A673 (cell line): ENCODE data around the gene ANKLE1. TPM values are rescaled to one million over a fixed set of nuclear protein-coding genes. Genes with fewer than 3 reads are reported as not detected.

Source experiments
- BruUV-seq: library from RNA; stranded (reverse); fragments of 400-500 nt; replicated peaks from 2 replicates; lab custom pipeline; 2021; lab: Mats Ljungman, UMichigan
- CTCF ChIA-PET: fragments of 300-600 bp; sonication (Branson Sonifier 250); formaldehyde crosslinking; loops from one replicate; lab custom pipeline; 2022; ENCODE audit warnings: antibody characterized with exemption; lab: Charles Lee
- POLR2A ChIA-PET: fragments of 300-600 bp; sonication (Branson Sonifier 250); formaldehyde crosslinking; loops from one replicate; lab custom pipeline; 2022; ENCODE audit warnings: antibody characterized with exemption; ENCODE audit not compliant: low non-redundant PET; lab: Charles Lee
- DNase-seq: peaks from one replicate; pipeline ENCODE4 v3.0.0-alpha.2; 2015; ENCODE audit warnings: low spot score
- H3K27ac ChIP-seq: fragments of 200-600 bp; sonication (generic); 2 replicates; pipeline ENCODE4 v1.5.1; 2016; ENCODE audit warnings: mixed run types, low read depth, mild to moderate bottlenecking, mixed read lengths, antibody characterized with exemption, low read length; ENCODE audit not compliant: poor library complexity, severe bottlenecking
- H3K27me3 ChIP-seq: fragments of 200-600 bp; sonication (generic); replicated peaks from 2 replicates; pipeline ENCODE4 v1.6.1; 2017; ENCODE audit warnings: mixed run types, low read depth, mild to moderate bottlenecking, mixed read lengths, antibody characterized with exemption, low read length; ENCODE audit not compliant: insufficient read depth, poor library complexity
- H3K36me3 ChIP-seq: fragments of 200-600 bp; sonication (generic); 2 replicates; pipeline ENCODE4 v1.6.1; 2016; ENCODE audit warnings: mixed run types, mild to moderate bottlenecking, mixed read lengths, antibody characterized with exemption, low read length; ENCODE audit not compliant: insufficient read depth, poor library complexity, severe bottlenecking
- H3K4me1 ChIP-seq: fragments of 200-600 bp; sonication (generic); 2 replicates; pipeline ENCODE4 v1.6.1; 2017; ENCODE audit warnings: mixed run types, mild to moderate bottlenecking, mixed read lengths, antibody characterized with exemption, low read length; ENCODE audit not compliant: insufficient read depth, poor library complexity, severe bottlenecking
- H3K4me3 ChIP-seq: fragments of 200-600 bp; sonication (generic); 2 replicates; pipeline ENCODE4 v1.5.1; 2016; ENCODE audit warnings: low read depth, mixed run types, mild to moderate bottlenecking, mixed read lengths, low read length; ENCODE audit not compliant: poor library complexity, severe bottlenecking
- H3K9me3 ChIP-seq: fragments of 200-600 bp; sonication (generic); 2 replicates; pipeline ENCODE4 v1.6.1; 2016; ENCODE audit warnings: mixed run types, low read depth, mild to moderate bottlenecking, mixed read lengths, antibody characterized with exemption, low read length; ENCODE audit not compliant: poor library complexity, severe bottlenecking
- CTCF ChIP-seq: fragments of 300-800, 200-600 bp; sonication (generic); conservative IDR thresholded peaks from 2 replicates; pipeline ENCODE4 v1.5.1; 2017; ENCODE audit warnings: low read depth, mild to moderate bottlenecking, antibody characterized with exemption, low read length, moderate library complexity, mixed read lengths
- EZH2 ChIP-seq: fragments of 200-600 bp; sonication (generic); IDR thresholded peaks from 2 replicates; pipeline ENCODE4 v1.6.1; 2017; ENCODE audit warnings: borderline replicate concordance, low read depth, mild to moderate bottlenecking, mixed read lengths, antibody characterized with exemption, low read length; ENCODE audit not compliant: poor library complexity, severe bottlenecking
- intact Hi-C: fragments of 100-400 bp; cut with micrococcal nuclease; formaldehyde crosslinking; loops from one replicate; pipeline ENCODE4 v1.10.0; 2022; ENCODE audit not compliant: unreplicated experiment
- total RNA-seq: library from RNA; stranded (reverse); gene quantifications from 2 replicates; pipeline ENCODE4 v1.2.3, GENCODE V29; 2021

ANKLE1 gene
- total RNA-seq, 1 experiment from 2014 or later: 17.5 TPM

- Histone ChIP-seq H3K27me3 (no peaks in the 10 kb centered on the region), H3K9me3 (no peaks in the 10 kb centered on the region), H3K4me3 (no peak overlapping the region), H3K4me1 (no peaks in the 10 kb centered on the region), H3K36me3 (peaks cover 21% of the 10 kb centered on the region), H3K27ac (no peak overlapping the region)
- TF ChIP-seq CTCF (no peak), EZH2 (no peak)
- intact Hi-C loops: no loop called here
- DNase-seq: no peak
- BruUV-seq: no TSS peak
- CTCF ChIA-PET: no interaction called here
- POLR2A ChIA-PET: no interaction called here
These were observed 32.4 kb downstream of the ANKLE1 start for GRCh38 chr19:17314007-17314593.

GRCh38 chr19:17318966-17319365 lies 37.3 kb downstream of the ANKLE1 start:
- Histone ChIP-seq H3K27me3 (no peaks in the 10 kb centered on the region), H3K27ac (no peak overlapping the region), H3K4me1 (no peaks in the 10 kb centered on the region), H3K4me3 (no peak overlapping the region), H3K9me3 (no peaks in the 10 kb centered on the region), H3K36me3 (peaks cover 21% of the 10 kb centered on the region)
- BruUV-seq: no TSS peak
- ChIA-PET CTCF (no interaction called here), POLR2A (no interaction called here)
- DNase-seq: no peak
- intact Hi-C loops: no loop called here
- TF ChIP-seq EZH2: no peak
- no peak for TF ChIP-seq CTCF

- no peak for DNase-seq
- Histone ChIP-seq H3K9me3 (no peaks in the 10 kb centered on the region), H3K27ac (no peak overlapping the region), H3K36me3 (peaks cover 17% of the 10 kb centered on the region), H3K4me3 (no peak overlapping the region), H3K4me1 (no peaks in the 10 kb centered on the region), H3K27me3 (no peaks in the 10 kb centered on the region)
- CTCF ChIA-PET: no interaction called here
- POLR2A ChIA-PET: no interaction called here
- no peak for TF ChIP-seq CTCF
- no peak for TF ChIP-seq EZH2
- intact Hi-C loops: no loop called here
- TSS peak; percentile 91 for BruUV-seq
These were observed 38.0 kb downstream of the ANKLE1 start for GRCh38 chr19:17319473-17320238.
